GM12801 (cell line): ENCODE measurements around the gene TAGAP.

Experiments used
- TF ChIP-seq, protein P1 (sequence below): IDR thresholded peaks from one replicate; pipeline ENCODE4 v1.5.1; 2011; ENCODE audit warnings: control low read depth; ENCODE audit not compliant: insufficient read length; ENCODE audit errors: extremely low read depth

TAGAP gene

DNA sequence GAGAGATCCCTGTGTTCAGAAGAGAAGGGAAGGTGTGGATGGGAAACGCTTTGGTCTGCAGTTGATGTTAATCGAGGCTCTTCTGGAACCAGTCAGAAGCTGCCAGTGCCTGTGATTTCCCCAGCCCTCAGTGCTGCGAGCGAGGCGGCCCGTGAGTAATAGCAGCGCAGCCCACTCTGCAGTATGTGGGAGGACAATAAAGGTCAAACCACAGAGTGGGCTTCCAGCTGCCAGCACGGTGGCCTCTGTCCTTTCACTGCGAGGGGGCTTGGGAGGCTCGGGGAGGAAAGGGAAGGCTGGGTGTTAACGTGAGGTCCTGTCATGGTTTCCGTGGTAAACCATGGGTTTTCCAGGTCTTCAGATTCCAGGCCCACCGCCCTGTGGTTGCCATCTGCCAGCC lies 32.3 kb upstream of the TAGAP start:
- TF ChIP-seq, protein P1, sequence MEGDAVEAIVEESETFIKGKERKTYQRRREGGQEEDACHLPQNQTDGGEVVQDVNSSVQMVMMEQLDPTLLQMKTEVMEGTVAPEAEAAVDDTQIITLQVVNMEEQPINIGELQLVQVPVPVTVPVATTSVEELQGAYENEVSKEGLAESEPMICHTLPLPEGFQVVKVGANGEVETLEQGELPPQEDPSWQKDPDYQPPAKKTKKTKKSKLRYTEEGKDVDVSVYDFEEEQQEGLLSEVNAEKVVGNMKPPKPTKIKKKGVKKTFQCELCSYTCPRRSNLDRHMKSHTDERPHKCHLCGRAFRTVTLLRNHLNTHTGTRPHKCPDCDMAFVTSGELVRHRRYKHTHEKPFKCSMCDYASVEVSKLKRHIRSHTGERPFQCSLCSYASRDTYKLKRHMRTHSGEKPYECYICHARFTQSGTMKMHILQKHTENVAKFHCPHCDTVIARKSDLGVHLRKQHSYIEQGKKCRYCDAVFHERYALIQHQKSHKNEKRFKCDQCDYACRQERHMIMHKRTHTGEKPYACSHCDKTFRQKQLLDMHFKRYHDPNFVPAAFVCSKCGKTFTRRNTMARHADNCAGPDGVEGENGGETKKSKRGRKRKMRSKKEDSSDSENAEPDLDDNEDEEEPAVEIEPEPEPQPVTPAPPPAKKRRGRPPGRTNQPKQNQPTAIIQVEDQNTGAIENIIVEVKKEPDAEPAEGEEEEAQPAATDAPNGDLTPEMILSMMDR: no peak

DNA sequence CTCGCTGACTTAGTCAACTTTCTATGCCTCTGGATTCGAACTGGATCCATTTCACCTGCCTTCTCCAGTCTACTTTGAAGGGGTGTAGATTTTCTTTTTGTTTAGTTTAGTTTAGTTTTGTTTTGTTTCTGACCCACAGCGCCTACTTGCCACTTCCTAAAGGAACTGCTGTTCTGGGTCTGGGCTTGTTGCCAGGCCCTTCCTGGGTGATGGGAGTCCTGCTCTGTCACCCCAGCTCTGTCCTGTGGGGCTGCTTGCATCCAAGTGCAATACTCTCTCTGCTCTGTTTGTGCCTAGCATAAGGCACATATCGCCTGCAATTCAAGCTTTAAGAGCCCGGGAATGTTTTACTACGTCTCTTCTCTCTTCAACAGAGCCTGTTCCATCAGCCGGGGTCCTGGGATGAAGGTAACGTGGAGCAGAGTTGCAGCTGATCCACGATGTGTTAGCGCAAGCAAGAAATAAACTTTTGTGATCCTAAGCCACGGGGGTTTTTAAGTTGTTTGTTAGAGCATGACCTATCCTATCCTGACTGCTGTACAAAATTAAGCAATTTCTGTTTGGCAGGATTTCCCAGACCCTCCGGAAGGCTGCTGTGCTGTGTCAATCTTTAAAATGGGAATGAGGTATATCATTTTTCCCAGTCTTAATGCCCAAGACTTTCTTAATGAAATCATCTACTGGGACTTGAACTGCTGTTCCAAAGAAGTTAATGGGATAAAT lies 30.9 kb upstream of the TAGAP start:
- TF ChIP-seq, protein P1: no peak

DNA sequence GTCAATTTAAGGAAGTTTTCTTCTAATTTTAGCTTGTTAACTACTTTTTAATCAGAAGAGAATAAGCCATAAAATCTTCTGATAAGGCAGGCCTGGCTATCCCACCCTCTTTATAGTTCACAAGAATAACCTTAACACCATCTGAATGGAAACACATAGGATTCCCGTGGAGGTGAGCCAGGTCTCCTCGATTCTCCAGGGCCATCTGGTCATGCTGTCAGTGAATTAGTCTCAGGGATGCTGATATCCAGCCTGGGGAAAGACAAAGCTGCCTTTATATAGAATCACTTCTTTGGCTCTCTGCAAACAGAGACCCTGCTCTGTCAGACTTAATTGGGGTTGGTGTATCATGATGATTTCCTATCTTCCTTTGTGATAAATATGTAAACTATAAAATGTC lies 30.1 kb upstream of the TAGAP start:
- TF ChIP-seq, protein P1: no peak

DNA sequence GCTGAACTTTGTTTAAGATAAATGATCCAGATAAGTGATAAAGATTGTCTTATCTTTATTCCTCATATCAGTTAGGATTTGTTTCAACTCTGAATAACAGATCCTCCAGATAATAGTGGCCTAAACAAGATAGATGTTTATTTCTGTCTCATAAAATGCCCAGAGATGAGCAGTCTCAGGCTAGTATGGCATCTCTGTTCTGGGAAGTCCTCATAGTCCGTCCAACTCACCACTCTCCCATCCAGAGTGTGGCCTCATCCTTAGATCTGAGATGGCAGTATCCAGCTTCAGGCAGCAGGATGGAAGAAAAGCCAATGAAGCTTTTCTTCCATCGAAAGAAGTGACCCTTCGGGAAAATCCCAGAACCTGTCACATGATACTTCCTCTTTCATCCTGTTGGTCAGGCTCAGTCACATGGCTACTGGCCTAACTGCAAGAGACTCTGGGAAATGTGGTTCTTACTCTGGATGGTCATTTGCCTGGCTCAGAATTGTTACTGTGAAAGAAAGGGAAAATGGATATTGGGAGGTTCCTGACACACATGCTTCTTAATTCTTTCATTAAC lies 29.4 kb upstream of the TAGAP start:
- TF ChIP-seq, protein P1: no peak

DNA sequence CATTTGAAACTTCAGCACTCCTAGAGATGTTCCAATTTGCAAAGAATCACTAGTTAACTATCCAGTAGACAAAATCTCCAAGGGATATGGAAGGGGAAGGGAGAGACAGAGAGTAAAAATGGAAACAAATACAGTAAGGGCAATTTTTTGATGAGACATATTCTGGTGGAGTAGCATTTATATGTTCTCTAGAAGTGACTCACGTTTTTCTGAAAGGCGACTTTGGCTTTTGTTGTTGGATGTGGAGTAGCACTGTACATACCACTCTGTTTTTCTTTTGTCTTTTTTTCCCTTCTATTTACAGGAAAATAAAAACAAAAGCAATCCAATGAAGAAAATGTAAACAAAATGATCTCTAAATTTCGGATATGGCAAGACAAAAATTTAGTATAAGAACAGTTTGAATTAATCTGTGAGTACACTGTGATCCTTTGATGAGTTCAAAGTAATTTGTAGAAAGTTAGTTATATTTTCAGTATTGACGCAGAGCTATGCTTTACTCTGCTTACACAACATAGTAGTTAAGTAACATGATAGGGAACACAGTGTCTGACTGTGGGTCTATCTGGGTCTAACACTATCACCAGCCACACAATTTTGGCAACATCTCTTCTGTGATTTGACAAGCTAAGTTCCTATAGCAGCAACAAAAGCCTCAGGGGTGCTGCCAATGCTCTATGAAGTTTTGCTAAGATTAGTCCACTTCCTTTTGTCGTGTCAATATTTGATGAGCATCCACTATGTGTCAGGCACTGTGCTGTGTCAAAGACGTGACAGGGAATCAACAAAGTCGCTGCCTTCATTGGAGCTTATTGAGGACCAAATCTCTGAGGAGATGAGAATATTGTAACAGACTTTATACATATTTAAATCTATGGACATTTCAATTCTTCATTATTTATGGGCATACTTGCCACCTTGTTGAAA lies 27.3 kb upstream of the TAGAP start:
- TF ChIP-seq, protein P1: no peak

DNA sequence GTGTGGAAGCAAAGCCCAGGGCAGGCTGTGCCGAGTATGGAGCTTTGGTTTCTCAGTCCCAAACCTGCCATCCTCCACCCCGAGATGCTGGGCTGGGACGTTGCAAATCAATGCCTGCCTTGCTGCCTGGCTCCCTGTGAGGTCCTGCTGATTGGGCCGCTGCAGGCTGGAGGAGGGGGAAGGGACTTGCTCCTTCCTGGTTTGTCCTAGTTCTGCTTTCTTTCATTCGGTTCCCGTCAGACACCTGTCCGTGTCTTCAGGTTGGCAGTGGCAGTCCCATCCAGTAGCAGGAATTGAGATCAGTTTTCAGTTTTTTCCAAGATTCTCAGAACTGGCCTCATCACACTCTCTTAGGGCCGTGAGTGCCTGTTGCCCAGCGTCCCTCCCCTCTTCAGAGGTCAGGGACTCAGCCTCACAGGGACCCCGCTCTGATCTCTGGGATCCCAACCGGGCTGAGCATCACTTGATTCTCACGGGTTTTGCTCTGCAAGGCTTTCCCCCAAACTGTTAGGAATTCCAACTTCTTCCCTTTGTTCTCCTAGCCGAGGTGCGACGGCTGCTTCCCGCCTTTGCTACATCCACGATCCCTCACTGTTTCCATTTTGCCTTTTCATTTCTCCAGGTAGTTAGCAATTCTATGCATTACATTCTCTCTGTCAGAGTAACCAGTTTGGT lies 24.2 kb upstream of the TAGAP start:
- TF ChIP-seq, protein P1: no peak

DNA sequence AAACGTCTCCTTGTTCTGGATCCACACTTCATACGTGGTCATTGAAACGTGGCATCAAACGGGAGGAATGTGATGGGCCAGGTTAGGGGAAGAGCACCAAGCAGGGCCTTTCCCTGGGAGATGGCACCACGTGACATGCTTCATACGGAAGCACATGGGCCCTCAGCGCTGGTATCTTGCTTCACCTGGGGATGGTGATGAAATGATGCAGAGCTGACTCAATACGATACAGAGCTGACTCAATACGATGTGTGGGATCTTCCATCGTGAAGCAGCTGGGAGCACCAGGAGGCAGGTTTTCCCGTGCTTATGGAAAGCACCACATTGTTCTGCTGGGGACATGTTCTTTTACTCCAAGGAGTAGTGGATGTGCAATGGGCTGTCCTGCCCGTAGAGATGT lies 22.5 kb upstream of the TAGAP start:
- TF ChIP-seq, protein P1: no peak
